K562 (cell line): ENCODE results near the gene FAM167B. TPM values are rescaled to one million over a fixed set of nuclear protein-coding genes. Genes with fewer than 3 reads are reported as not detected.

Experiments
- ARID2 ChIP-seq: fragments of 450-650 bp; IDR thresholded peaks from 2 replicates; pipeline ENCODE4 v1.6.1; 2017; ENCODE audit warnings: antibody characterized with exemption, mild to moderate bottlenecking
- ARID4B ChIP-seq: sonication (generic); formaldehyde crosslinking; IDR thresholded peaks from 2 replicates; pipeline ENCODE4 v1.8.0; 2022; ENCODE audit warnings: mild to moderate bottlenecking, missing genetic modification reagents
- BACH1 ChIP-seq: fragments of 200-800 bp; sonication (Bioruptor generic); IDR thresholded peaks from 2 replicates; pipeline ENCODE4 v1.6.1; 2016; ENCODE audit warnings: missing genetic modification characterization, missing compliant biosample characterization
- CHD4 ChIP-seq: fragments of 200-600 bp; sonication (generic); IDR thresholded peaks from 3 replicates; pipeline ENCODE4 v1.6.1; 2012; ENCODE audit warnings: low read depth, mild to moderate bottlenecking, mixed read lengths, low read length, inconsistent platforms; ENCODE audit not compliant: insufficient read depth, insufficient replicate concordance, poor library complexity, severe bottlenecking
- CREBBP ChIP-seq: IDR thresholded peaks from one replicate; pipeline ENCODE4 v1.6.1; 2012; ENCODE audit warnings: low read depth, mild to moderate bottlenecking, control low read depth, inconsistent platforms, low read length
- E2F3 ChIP-seq: fragments of 250-450 bp; sonication (Bioruptor Pico); IDR thresholded peaks from 2 replicates; pipeline ENCODE4 v1.4.0; 2020; ENCODE audit warnings: mild to moderate bottlenecking
- E2F8 ChIP-seq: fragments of 450-650 bp; IDR thresholded peaks from 2 replicates; pipeline ENCODE4 v1.7.1; 2018; ENCODE audit warnings: mild to moderate bottlenecking, low read depth; ENCODE audit not compliant: partially characterized antibody
- ERF ChIP-seq: fragments of 450-650 bp; formaldehyde crosslinking; IDR thresholded peaks from 2 replicates; pipeline ENCODE4 v1.4.0; 2020; ENCODE audit warnings: mild to moderate bottlenecking, mixed read lengths
- EWSR1 ChIP-seq: fragments of 450-650 bp; IDR thresholded peaks from 2 replicates; pipeline ENCODE4 v1.6.1; 2018; ENCODE audit warnings: borderline replicate concordance, mild to moderate bottlenecking, low read depth, moderate library complexity; ENCODE audit not compliant: partially characterized antibody
- GTF2B ChIP-seq: IDR thresholded peaks from 2 replicates; pipeline ENCODE4 v1.6.1; 2011; ENCODE audit not compliant: insufficient read length; ENCODE audit errors: extremely low read depth
- HLTF ChIP-seq: fragments of 450-650 bp; IDR thresholded peaks from 2 replicates; pipeline ENCODE4 v1.6.1; 2016
- MAFK ChIP-seq: IDR thresholded peaks from 2 replicates; pipeline ENCODE4 v1.6.1; 2011; ENCODE audit warnings: low read length, improper control_type of control experiment
- MECOM ChIP-seq: fragments of 250-450 bp; sonication (Bioruptor Pico); IDR thresholded peaks from 2 replicates; pipeline ENCODE4 v1.8.0; 2022; ENCODE audit warnings: inconsistent platforms
- POU5F1 ChIP-seq: fragments of 150-350 bp; IDR thresholded peaks from 2 replicates; pipeline ENCODE4 v1.6.1; 2014; ENCODE audit warnings: borderline replicate concordance, low read length, low read depth, mild to moderate bottlenecking; ENCODE audit not compliant: partially characterized antibody
- TAF7 ChIP-seq: fragments of 450-650 bp; IDR thresholded peaks from 2 replicates; pipeline ENCODE4 v1.6.1; 2016; ENCODE audit warnings: missing genetic modification characterization, missing compliant biosample characterization
- TCF3 ChIP-seq: sonication (generic); formaldehyde crosslinking; IDR thresholded peaks from 2 replicates; pipeline ENCODE4 v1.4.0; 2020; ENCODE audit warnings: mild to moderate bottlenecking, missing genetic modification reagents
- ZNF224 ChIP-seq: sonication (generic); formaldehyde crosslinking; IDR thresholded peaks from 2 replicates; pipeline ENCODE4 v1.8.0; 2022; ENCODE audit warnings: mild to moderate bottlenecking, missing genetic modification reagents
- ZNF324 ChIP-seq: fragments of 250-450 bp; sonication (Bioruptor Pico); IDR thresholded peaks from 2 replicates; pipeline ENCODE4 v1.4.0; 2020; ENCODE audit warnings: mild to moderate bottlenecking
- ZNF384 ChIP-seq: IDR thresholded peaks from 2 replicates; pipeline ENCODE4 v1.6.1; 2012; ENCODE audit warnings: low read depth, low read length, improper control_type of control experiment
- ZZZ3 ChIP-seq: fragments of 450-650 bp; IDR thresholded peaks from 2 replicates; pipeline ENCODE4 v1.6.1; 2016; ENCODE audit warnings: antibody characterized with exemption, mild to moderate bottlenecking, moderate library complexity
- polyA plus RNA-seq, 8 experiments: library from polyadenylated mRNA; depleted of rRNA in 4 of 8; stranded (reverse) in 5 of 8; unstranded in 3 of 8; fragments of >200 nt; fragmentation: Nextera tagmentation in 2 of 8; fragmentation: Illumina TruSeq in 1 of 8; extraction: Ambion mirVana in 2 of 8; extraction: Trizol in 1 of 8; gene quantifications; 2 replicates each; pipeline versions ENCODE4 v1.2.1 to v1.2.3, GENCODE V29; 2011 to 2014; ENCODE audit warnings: inconsistent platforms in 1 of 8, missing spikeins in 1 of 8
- total RNA-seq, 7 experiments: library from RNA; depleted of rRNA in 6 of 7; stranded (reverse); fragments of >200 nt in 6 of 7; fragmentation: Illumina TruSeq in 2 of 7; extraction: Trizol in 2 of 7; gene quantifications; 2 replicates each; pipeline versions ENCODE4 v1.2.1 to v1.2.3, GENCODE V29; 2011 to 2021; ENCODE audit warnings: low replicate concordance in 1 of 7

Gene FAM167B
- total and polyA plus RNA-seq, 9 of the 15 experiments (the other 6 are each of a cell fraction or from before 2014, with no cell fraction given), result not detected

DNA sequence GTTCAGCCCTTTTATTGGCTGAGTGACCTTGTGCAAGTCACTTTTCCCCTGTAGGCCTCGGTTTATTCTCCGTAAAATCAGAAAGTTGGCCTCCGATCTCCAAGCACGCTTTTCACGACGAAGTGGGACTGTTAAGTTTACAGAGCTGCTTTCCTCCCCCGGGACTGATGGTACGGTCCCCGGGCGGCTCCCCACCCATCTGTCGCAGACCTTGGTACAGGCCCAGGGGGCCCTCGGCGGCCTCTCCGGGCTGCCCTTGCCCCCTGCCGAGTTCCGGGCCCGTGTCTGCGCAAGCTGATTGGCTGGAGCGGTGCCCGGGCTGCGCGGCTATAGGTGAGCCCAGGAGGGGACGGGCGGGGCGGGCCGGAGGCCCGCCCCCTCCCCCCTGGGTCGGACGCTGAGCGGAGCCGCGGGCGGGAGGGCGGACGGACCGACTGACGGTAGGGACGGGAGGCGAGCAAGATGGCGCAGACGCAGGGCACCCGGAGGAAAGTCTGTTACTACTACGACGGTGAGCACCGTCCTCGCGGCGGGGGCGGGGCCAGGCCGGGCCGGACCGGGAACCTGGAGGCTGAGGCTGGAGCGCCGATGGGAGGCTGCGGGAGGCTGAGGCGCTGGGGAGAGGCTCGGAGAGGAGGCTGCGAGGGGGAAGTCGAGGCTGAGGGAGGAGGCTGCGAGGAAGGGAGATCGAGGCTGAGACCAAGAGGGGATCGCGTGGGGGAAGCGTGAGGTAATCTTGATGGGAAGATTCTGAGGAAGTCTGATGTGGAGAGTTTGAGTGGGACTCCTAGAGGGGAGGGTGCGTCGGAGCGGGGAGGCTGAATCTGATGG lies 44.9 kb downstream of the FAM167B start, which contains the start of gene HDAC1 (continued):
- TF ChIP-seq E2F8 (peak; percentile 58), ZNF324 (CRISPR knock-in tag) (0 out of 2 replicates have a peak, but pooled peaks have one; percentile 10), TAF7 (tag) (peak; percentile 96), CREBBP (no peak), ZZZ3 (no peak), MAFK (no peak), ZNF224 (no peak), ARID2 (0 out of 2 replicates have a peak, but pooled peaks have one; percentile 34), MECOM (CRISPR knock-in tag) (0 out of 2 replicates have a peak, but pooled peaks have one; percentile 18), HLTF (peak; percentile 99), CHD4 (no peak), GTF2B (no peak), ZNF384 (no peak), EWSR1 (no peak), E2F3 (CRISPR knock-in tag) (peak; percentile 59; the same call in 1 of the 2 replicates), TCF3 (CRISPR knock-in tag) (no peak), ERF (no peak), BACH1 (no peak), POU5F1 (no peak), ARID4B (CRISPR knock-in tag) (peak; percentile 85)
